HG02588 (cell line): ENCODE data around the gene TEX30.
"Not testable (repeated sequence)": the region's sequence is repeated elsewhere in the genome, so short reads cannot be mapped to it uniquely, and the experiment has no call there.

Experiments
- ATAC-seq: cut with Tn5 transposase; IDR thresholded peaks from one replicate; pipeline ENCODE4 v1.9.1; 2021; ENCODE audit warnings: mild to moderate bottlenecking, moderate library complexity; ENCODE audit not compliant: unreplicated experiment

The TEX30 gene

DNA sequence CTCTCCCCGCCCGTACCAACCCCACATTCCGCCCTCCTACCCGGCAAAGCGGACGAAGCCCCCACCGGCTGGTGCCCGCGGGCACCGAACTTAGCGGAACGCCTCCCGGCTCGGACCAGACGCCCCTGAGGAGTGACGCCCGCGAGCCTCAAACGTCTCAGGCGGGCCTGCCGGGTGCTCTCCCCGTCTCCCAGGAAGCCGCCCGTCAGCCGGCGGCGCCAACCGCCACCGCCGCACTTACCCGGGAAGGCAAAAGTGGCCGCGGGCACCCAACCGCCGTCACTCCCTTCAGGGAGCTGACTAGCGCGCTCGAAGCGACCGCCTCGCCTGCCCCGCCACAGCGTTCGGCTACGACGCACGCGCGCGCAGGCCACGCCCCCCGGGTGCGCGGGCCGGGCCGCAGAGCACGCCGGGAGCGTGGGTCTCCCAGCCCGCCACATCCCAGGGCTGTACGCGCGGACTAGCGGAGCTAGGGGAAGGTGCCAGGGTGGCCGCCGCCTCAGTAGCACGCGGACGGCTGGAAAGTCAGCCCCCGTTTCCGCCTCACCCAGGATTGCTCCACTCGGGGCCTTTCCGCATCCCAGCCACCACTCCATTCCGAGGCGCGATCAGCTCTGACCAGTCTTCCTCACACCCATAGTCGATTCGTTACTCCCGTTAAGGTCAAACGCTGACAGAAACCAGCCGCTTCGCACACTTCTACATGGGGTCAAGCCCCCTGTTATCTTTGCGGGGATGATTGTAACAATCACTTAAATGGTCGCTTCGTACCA, at the start of gene TEX30:
TSS of gene TEX30 (minus strand) at position 346 of the 773 bp plus-strand sequence. CDS start 3,760 bp downstream, outside the sequence.
- peak; percentile 95 for ATAC-seq

DNA sequence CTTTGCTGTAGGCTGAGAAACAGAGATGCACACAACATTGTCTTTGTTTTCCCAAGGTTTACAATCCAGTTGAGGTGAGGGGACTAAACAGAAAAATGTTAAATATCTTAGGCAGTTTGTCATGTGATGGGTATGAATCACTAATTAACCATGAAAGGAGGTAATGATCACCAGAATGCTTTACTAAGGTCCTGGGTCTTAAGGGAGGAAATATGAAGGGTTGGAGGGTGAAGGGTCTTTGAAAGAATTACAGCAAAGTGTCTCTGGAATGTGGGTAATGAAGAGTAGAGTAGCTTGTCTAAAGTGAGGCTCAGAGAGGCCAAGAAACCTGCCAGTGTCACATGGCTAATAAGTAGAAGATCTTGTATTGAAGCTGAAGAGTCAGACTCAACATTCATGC, 44.3 kb upstream of the TEX30 start:
- no peak for ATAC-seq

DNA sequence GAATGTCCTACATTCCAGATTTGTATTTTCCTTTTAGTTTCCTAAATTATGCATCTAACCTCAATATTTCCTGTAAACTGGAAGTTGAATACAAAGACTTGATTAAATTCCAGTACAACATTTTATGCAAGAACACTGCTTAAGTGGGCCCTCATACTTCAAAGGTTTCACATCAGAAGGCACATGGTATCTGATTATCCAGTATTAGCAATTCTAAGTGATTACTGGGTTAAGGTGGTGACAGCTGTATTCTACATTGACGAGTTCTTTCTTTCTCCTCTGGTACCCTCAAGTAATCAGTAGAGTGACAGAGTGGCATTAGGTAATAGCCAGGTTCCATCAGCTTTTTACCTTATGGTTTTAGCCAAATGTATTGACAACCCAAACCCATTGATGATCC, 43.7 kb upstream of the TEX30 start:
- no peak for ATAC-seq

DNA sequence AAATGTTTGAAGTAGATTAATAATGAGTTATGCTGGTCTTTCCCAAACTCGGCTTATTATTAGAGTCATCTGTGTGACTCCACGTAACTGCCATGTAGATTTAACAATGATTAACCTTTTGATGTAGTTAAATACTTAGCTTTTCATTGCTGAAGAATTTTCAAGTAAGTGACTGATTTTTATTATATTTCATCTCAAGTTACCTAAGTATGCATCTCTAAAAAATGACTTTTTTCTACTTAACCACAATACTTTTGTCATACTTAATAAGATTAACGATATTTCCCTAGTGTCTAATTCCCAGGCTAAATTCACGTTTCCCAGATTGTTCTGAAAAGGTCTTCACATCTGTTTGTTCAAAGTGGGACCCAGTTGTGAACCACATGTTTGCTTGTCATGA, 43.1 kb upstream of the TEX30 start:
- ATAC-seq = no peak

DNA sequence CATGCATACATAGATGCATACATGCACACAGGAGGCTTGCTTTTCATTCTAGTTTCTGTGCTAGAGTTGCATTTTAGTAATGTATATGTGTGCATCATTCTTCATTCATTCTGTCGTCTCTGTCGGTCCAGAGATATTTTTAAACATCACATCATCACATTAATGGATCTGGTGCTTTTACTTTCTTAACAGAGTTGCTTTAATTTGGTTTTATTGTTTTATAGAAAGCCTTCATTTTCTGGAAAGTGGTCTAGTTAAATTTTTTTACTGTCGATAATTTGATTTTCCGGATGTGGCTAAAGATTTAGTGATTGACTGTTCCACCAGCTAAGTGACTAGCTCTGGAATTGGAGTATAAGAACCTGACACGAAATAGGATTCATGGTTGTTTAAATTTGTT, 42.2 kb upstream of the TEX30 start:
- ATAC-seq = no peak

DNA sequence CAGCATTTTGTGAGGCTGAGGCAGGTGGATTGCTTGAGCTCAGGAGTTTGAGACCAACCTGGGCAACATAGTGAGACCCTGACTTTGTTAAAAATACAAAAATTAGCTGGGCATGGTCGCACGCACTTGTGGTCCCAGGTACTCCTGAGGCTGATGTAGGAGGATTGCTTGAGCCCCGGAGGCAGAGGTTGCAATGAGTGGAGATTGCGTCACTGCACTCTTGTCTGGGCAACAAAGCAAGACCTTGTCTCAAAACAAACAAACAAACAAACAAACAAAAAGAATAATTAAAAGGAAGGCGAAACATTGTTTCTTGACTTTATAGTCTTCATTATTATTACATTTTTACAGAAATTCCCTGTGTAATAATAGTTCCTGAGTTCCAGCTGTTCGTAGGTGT, 41.2 kb upstream of the TEX30 start:
- no peak for ATAC-seq

DNA sequence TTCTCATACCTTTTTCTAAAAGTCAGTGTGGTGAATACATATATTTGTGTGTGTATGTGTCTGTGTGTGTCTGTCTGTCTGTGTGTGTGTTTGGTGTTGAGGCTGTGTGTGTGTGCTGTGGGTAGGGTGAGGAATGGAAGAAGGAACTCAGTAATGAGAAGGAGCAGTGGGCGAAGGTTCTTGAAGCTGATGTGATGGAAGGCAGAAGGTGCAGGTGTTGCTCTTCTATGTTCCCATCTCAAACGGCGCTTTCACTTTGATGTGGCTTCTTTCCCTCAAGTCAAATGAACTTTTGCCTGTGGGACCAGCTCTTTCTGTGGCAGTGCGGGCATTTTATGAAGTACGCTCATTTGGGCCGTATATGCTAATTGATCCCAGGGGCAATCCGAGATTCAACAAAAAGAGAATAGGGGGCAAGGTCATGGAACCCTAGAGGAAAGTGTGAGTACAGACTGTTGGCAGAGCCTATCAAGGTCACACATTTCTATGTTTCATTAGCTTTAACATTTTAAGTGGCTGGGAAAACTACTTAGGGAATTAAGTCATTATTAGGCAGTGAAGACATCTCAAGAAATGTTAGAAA, 40.5 kb upstream of the TEX30 start:
- no peak for ATAC-seq

DNA sequence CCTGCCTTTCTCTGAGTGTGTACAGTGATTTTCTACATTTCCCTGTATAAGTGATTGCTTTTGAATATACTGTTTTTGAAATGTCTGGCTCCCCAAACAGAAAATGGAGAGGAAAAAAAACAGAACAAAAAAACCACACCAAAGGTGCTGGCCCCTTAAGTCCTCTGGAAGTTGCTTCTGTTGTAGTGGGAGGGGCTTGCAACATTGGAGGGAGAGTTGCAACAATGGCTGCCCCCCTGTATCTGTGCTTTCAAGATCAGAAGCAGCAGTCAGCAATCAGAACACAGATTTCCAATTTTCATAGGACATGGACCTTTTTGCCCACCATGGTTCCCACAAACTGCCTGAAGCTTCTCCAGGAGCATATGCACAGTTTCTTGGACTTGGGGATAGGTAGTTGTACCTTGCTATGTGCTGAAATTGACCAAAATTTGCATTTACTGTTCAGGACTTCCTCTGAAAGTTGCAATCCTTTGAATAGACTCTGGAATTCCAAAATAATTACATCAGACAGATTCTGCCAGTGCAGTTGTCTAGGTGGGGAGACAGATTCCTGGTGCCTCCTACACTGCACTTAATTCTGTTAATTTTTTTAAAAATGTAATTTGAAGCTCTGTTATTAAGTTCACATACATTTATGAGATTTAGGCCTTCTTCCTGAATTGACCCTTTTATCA, 39.2 kb upstream of the TEX30 start:
- no peak for ATAC-seq

DNA sequence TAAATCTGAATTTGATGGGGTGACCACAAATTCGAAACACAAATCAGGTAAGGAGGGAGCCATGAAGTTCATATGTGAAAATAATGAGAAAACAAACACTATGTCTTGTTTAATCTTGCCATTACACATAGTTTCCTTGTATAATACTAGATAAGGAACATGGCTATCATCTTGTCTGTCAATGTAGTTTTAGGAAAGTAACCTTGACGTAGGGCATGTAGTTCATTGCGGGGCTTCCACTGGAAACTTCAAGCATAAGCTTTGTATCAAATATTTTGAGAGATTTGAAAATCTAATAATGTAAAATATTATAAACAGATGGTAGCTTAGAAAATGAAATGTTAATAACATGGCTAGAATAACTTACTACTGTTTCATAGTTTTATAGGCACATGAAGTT, 34.1 kb upstream of the TEX30 start:
- no peak for ATAC-seq

DNA sequence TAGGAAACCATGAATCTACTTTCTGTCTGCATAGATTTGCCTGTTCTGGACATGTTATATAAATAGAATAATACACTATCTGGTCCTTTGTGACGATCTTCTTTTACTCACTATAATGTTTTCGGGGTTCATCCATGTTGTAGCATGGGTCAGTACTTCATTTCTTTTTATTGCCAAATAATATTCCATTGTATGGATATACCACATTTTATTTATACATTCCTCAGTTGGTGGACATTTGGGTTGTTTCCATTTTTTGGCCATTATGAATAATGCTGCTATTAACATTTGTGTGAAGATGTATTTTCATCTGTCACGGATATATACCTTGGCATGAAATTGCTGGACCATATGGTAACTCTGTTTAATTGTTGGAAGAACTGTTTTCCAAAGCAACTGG, 32.1 kb upstream of the TEX30 start:
- ATAC-seq = no peak

DNA sequence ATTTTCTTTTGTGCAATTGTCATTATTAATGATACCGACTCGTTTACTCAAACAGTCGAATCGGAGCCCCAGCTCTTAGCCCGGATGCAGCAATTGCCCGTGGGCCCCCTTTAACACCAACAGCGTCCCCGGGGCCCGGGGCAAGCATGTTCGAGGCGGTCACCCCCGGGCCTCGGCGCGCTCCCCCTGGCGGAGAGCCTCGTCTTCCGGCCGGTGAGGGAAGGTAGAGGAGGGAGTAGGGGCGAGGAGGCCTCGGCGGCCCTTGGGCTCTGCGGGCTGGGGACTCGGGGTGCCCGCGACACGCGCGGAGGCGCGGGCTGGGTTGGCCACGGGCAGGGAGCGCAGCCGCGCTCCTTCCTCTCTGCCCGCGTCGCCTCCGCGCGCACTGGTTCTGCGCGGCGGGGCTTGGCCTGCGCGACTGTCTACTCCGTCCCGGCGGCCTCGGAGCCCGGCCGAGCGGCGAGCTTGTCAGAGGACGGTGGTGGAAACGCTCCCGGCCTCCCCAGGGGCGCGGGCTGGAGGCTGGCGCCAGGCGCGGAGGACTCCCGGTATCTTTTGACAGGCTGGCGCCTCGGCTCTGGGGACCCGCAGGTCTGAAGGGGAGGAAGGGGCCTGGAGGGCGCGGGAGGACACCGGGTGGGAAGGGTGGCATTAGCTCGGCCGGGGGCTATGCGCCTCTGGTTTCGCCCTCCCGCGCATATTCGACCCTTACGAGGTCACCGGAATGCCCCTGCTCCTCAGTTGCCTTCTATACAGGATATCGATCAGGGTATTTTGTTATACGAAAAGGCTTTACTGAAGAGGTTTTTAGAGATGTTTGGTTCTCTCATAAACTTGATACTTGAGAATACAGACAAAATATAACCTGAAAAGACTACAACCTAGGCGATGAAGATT, 26.8 kb upstream of the TEX30 start:
- ATAC-seq = peak; percentile 79

DNA sequence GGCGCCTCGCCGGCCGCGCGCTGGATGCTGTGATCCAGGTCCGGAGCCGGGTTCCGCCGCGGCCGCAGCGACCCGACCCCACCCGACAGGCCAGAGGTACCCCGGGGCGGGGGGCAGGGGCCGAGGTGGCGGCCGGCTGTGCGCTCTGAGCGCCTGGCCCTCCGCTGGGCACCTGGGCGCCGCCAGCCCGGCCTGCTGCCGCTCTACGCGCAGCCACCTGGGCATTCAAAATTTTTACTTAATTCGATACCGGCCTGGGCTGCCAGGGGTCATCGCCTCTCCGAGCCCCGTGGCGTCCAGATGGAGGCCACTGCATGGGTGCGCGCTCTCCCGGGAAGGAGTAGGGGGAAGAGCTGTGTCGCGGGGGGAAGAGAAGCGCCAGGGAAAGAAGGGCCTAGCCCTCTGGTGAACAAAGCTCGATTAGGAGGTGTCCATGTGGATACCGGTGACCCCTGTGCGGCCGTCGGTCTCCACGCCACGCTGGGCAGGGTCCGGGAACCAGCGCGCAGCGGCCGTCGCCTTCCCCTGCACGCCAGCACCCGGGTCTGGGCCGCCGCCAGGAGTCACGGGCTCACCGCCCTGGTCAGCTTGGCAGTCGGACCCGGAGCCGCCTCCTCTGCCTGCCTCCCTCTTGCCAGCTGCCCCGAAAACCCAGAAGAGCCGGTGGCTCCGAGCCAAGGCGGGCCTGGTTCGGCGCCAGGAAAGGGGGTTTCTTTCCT, 26.0 kb upstream of the TEX30 start:
- peak; percentile 8 for ATAC-seq

DNA sequence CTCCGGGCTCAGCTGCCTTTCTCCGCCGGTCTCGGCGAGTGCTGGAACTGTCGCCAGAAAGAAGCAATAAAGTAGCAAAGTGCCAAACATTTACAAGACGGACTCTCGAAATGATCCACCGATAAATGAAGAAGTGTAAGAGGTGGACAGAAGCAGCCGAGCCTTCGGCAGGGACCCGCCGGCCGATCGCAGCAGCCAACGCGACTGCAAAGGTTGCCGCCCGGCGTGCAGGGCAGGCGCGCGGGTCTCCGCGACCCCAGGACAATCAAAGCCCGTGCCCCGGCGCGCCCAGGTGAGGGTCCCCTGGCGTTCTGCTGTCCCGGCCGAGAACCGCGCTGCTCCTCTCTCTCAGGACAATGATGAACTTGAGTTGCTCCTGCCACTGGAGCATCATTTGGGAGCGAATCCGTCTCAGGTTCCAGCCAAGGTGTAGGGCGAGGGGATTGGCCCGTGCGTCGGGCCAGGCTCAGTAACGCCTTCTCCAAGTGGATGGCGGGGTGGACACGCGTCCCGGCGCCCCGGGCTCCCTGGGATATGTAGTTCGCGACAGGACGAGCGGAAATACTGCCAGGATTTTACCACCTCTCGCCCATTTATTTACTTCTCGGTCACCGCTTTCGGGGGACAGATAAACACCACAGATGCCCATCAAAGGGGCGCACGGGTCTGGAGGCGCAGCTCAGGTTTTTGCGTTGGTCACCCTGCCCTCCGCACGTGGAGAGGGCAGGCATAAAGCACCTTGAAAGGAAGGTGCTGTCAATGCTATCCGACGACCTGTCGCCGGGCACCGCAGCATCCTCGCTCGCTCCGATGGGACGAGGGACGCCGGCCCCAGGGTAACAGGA, 25.2 kb upstream of the TEX30 start, which contains the start of the genes BIVM and POGLUT2:
TSS of gene BIVM (plus strand) at position 539 of the 845 bp plus-strand sequence. CDS start 8,149 bp downstream, outside the sequence.
TSS of gene POGLUT2 (minus strand) at position 396 of the 845 bp plus-strand sequence. CDS start at position 90, 306 bp downstream.
- peak; percentile 81 for ATAC-seq

DNA sequence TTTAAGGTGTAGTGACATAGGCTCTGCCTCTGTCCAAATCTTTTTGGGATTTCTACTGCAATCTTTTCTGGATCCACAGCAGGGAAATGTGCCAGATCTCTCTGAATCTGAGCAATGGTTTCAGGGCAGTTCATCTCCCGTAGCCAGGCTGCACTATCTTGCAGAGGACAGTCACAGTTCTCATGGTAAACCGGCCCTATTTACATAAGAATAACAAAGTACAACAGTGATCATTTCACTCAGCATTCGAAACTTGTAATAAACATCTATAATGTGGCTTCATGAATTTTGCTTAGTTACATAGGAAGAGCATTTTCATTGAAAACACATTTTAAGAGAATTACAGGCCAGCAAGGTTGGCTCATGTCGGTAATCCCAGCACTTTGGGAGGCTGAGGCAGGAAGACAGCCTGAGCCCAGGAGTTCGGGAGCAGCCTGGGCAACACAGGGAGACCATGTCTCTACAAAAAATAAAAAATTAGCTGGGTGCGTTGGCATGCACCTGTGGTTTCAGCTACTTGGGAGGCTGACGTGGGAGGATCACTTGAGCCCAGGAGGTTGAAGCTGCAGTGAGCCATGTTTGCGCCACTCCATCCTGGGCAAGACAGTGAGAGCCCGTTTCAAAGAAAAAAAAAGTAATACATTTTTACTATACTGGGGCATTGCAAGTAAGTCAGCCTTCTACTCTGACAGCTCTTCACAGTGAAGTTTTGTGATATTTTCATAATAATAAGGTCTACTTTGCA, 20.2 kb upstream of the TEX30 start:
- ATAC-seq = no peak

DNA sequence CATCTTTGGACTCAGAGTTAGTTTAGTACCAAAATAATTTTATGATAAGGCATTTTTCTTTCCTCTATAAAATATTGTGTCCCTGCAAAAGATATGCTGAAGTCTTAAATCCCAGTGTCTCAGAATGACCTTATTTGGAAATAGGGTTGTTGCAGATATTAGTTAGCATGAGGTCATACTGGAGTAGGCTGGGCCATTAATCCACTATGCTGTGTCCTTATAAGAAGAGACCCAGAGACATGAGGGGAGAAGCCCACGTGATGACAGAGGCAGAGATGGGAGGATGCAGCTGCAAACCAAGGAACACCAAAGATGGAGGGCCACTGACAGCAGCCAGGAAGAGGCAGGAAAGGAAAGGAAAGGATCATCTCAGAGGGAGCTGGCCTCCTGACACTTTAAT, 18.8 kb upstream of the TEX30 start:
- ATAC-seq = no peak

DNA sequence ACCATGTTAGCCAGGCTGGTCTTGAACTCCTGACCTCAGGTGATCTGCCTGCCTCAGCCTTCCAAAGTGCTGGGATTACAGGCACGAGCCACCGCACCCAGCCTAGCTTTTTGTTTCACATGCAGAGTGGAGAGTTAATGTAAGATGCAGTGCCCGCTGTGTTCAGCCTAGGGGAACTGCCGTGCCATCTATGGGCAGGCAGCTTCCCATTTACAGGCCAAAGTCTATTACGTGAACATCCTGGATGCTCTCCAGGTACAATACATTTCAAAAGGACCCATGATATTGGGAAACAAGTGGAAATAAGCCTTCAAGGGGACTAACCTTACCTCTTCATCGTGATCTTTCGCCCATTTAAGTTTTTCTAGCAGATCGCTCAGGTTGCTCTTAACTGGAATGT, 15.1 kb upstream of the TEX30 start:
- no peak for ATAC-seq

DNA sequence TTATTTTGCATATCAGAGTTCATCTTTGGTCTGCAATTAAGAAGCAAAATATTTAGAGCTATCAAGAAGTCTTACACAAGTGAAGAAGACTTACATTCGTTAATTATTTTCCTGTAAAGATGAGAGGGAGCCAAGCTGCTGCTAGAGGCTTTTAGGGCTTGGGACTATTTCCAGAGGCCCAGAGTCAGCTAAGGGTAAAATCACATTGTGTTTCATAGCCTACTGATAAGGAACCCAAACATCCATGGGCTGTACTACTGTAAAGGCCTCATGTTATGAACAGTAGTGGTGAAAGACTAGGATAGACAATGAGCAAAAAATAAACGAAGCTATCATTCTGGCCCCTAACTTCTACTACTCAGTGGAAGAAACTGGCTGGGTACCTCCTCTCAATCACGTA, 10.9 kb upstream of the TEX30 start:
- ATAC-seq = no peak

DNA sequence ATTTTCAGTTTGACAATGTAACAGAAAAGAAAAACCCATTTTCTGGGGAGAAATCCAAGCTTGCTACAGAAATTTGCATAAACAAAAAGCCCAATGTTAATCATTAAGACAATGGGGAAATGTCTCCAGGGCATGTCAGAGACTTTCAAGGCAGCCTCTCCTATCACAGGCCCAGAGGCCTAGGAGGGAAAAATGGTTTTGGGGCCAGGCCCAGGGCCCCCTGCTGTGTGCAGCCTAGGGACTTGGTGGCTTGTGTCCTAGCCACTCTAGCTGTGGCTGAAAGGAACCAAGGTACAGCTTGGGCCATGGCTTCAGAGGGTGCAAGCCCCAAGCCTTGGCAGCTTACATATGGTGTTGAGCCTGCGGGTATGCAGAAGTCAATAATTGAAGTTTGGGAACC, 8.0 kb upstream of the TEX30 start:
- ATAC-seq = no peak

DNA sequence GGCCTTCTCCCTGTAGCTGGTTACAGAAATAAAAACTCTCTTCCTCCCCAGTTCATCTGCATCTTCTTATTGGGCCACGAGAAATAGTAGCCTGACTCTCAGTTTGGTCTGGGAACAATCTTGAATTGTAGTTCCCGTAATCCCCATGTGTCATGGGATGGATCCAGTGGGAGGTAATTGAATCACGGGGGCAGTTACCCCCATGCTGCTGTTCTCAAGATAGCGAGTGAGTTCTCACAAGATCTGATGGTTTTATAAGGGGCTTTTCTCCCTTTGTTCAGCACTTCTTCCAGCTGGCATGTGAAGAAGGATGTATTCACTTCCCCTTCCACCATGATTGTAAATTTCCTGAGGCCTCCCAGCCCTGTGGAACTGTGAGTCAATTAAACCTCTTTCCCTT, 7.1 kb upstream of the TEX30 start:
- not testable (repeated sequence) for ATAC-seq
